Stimulated activated CD4-positive, alpha-beta T cell treated with anti-CD3 and anti-CD28 coated beads, TNF-alpha, amount 100 ng/mL, for 48 hours (primary cell): ENCODE measurements around the gene HSD3B1.

ENCODE experiments used
- DNase-seq, 3 donors: peaks; one replicate each; pipeline ENCODE4 v3.0.0-alpha.2; 2020; ENCODE audit warnings: low read depth in 3 of 3

HSD3B1 gene

GRCh38 chr1:119506941-119507340, at the start of gene HSD3B1:
Gene HSD3B1 (plus strand): TSS chr1:119507210. CDS start chr1:119507477, 267 bp downstream.
- DNase-seq: no peak

- DNase-seq: no peak
Observed at GRCh38 chr1:119462964-119463363, 44.0 kb upstream of the HSD3B1 start.

- DNase-seq: no peak
Observed at GRCh38 chr1:119463569-119463968, 43.4 kb upstream of the HSD3B1 start.

GRCh38 chr1:119466445-119466844, 40.6 kb upstream of the HSD3B1 start:
- DNase-seq: no peak

- no peak for DNase-seq
Observed at GRCh38 chr1:119467219-119467618, 39.8 kb upstream of the HSD3B1 start.

- DNase-seq: no peak
Observed at GRCh38 chr1:119467857-119468668, 38.9 kb upstream of the HSD3B1 start.

- DNase-seq: no peak
Observed at GRCh38 chr1:119469741-119470140, 37.3 kb upstream of the HSD3B1 start.

- DNase-seq: no peak
Observed at GRCh38 chr1:119470377-119470776, 36.6 kb upstream of the HSD3B1 start.

- DNase-seq: no peak
Observed at GRCh38 chr1:119470958-119471357, 36.1 kb upstream of the HSD3B1 start.

- no peak for DNase-seq
Observed at GRCh38 chr1:119471566-119471965, 35.4 kb upstream of the HSD3B1 start.

- DNase-seq: no peak
Observed at GRCh38 chr1:119472080-119472818, 34.8 kb upstream of the HSD3B1 start.

- DNase-seq: no peak
Observed at GRCh38 chr1:119472819-119473175, 34.2 kb upstream of the HSD3B1 start.

GRCh38 chr1:119475866-119476439, 31.1 kb upstream of the HSD3B1 start:
- peak in 2 of 3 donors; percentile 15 to 17 for DNase-seq

GRCh38 chr1:119477710-119478109, 29.3 kb upstream of the HSD3B1 start:
- DNase-seq: no peak

GRCh38 chr1:119480175-119480574, 26.8 kb upstream of the HSD3B1 start:
- no peak for DNase-seq

GRCh38 chr1:119481951-119482350, 25.1 kb upstream of the HSD3B1 start:
- no peak for DNase-seq

- DNase-seq: no peak
Observed at GRCh38 chr1:119482517-119483425, 24.2 kb upstream of the HSD3B1 start.

GRCh38 chr1:119483441-119484200, 23.4 kb upstream of the HSD3B1 start:
- DNase-seq: no peak

GRCh38 chr1:119485201-119485600, 21.8 kb upstream of the HSD3B1 start:
- DNase-seq: no peak

- no peak for DNase-seq
Observed at GRCh38 chr1:119488216-119488615, 18.8 kb upstream of the HSD3B1 start.

- DNase-seq: no peak
Observed at GRCh38 chr1:119489201-119489600, 17.8 kb upstream of the HSD3B1 start.
